ENCODE measurements around the gene DDX42. TPM values are rescaled to one million over a fixed set of nuclear protein-coding genes. Genes with fewer than 3 reads are reported as not detected.
"Not testable (repeated sequence)": the region's sequence is repeated elsewhere in the genome, so short reads cannot be mapped to it uniquely, and the experiment has no call there.

Gene DDX42
- total RNA-seq, 2 donors from 2014 or later = 71.0 to 105 TPM

DNA sequence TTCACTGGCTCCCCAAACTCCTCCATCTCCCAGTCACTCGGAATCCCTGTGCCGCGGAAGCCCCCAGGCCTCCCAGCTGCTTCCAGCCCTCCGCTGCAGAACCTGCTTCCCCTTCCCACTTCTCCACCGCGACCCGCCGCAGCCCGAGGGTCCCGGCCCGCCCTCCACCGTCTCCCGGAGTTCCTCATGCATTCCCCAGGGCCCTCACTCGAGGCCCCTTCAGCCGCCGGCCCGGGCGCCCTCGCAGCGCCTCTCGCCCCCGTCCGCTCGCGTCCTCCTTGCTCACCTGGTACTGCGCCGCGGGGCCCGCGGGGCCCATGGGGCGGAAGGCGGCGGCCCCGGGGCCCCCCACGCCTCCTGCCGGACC, 68.2 kb downstream of the DDX42 start:
- Histone ChIP-seq H3K27ac (peak overlapping the region; percentile 84 to 94), H3K9me3 (no peaks in the 10 kb centered on the region), H3K4me1 (replicated peaks) (peaks cover 40% of the 10 kb centered on the region), H3K27me3 (replicated peaks; ENCODE audit: insufficient read depth) (no peaks in the 10 kb centered on the region), H3K36me3 (no peaks in the 10 kb centered on the region), H3K4me3 (peak overlapping the region; percentile 76 to 92)
- TF ChIP-seq POLR2A (IDR thresholded peaks at IDR 0.05) (no peak), POLR2AphosphoS5 (IDR thresholded peaks at IDR 0.05) (no peak)
- DNase-seq (ENCODE audit: low spot score) = peak; percentile 27
- WGBS = under 1% methylated on average over 36 of the region's 36 CpGs
- intact Hi-C loops (cut with DNase I) = loop anchor here (5.0 kb wide), 1 partner anchor 70 kb away; the partner anchor contains the start of genes CCDC47 and DDX42

DNA sequence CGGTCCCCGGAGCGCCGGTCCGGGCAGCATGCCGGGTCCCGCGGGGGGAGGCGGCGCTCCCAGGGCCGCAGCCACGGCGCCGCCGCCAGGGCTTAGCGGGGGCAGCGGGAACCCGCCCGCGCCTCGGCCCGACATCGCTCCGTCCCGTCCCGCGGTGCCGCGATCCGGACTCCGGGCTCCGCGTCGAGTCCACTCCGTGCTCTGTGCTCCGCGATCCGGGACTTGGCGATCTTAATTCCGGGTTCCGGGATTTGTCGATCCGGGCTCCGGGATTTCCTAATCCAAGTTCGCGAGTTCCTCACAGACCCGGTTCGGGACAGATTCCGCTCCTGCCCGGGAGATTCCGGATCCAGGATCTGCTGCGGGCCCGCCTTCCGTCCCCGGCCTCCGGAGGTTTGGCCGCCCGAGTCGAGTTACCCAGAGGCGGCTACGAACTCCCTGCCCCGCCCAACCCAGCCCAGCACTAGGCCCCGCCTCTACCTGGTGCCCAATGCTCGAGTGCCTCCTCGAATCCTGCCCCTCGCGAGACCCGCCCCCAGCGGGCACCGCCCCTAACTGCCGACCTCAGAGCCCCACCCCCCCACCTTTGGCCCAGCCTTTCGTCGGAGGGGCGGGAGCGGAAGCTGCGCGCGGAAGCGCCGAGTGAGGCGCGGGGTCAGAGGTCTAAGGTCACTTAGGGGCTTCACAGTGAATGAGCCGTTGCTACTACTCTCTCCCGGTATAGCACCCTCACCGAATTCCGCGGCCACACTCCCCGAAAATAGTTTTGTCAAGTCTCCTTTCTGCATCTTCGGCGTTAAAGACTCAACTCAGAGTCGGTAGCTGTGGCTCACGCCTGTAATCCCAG, 68.8 kb downstream of the DDX42 start, which contains the start of gene SMARCD2:
Gene SMARCD2 (minus strand): TSS at position 146 of the 847 bp plus-strand sequence. CDS start 11 bp downstream, at position 135.
- intact Hi-C loops (cut with DNase I) = loop anchor here (5.0 kb wide), 1 partner anchor 70 kb away; the partner anchor contains the start of genes CCDC47 and DDX42
- peak; percentile 98 for DNase-seq (ENCODE audit: low spot score)
- Histone ChIP-seq H3K27ac (peak within 1 kb of the TSS; percentile 84 to 94), H3K9me3 (no peaks in the 10 kb centered on the region), H3K4me1 (replicated peaks) (peaks cover 34% of the 10 kb centered on the region), H3K4me3 (peak within 1 kb of the TSS; percentile 76 to 92), H3K27me3 (replicated peaks; ENCODE audit: insufficient read depth) (no peaks in the 10 kb centered on the region), H3K36me3 (no peaks in the 10 kb centered on the region)
- under 1% methylated on average over 73 of the region's 92 CpGs for WGBS
- TF ChIP-seq, protein P1, sequence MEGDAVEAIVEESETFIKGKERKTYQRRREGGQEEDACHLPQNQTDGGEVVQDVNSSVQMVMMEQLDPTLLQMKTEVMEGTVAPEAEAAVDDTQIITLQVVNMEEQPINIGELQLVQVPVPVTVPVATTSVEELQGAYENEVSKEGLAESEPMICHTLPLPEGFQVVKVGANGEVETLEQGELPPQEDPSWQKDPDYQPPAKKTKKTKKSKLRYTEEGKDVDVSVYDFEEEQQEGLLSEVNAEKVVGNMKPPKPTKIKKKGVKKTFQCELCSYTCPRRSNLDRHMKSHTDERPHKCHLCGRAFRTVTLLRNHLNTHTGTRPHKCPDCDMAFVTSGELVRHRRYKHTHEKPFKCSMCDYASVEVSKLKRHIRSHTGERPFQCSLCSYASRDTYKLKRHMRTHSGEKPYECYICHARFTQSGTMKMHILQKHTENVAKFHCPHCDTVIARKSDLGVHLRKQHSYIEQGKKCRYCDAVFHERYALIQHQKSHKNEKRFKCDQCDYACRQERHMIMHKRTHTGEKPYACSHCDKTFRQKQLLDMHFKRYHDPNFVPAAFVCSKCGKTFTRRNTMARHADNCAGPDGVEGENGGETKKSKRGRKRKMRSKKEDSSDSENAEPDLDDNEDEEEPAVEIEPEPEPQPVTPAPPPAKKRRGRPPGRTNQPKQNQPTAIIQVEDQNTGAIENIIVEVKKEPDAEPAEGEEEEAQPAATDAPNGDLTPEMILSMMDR (IDR thresholded peaks at IDR 0.05) = peak in 2 of 4 experiments; percentile 15 to 27
- peak; percentile 94 for TF ChIP-seq POLR2AphosphoS5 (IDR thresholded peaks at IDR 0.05)
- TF ChIP-seq POLR2A (IDR thresholded peaks at IDR 0.05) = peak; percentile 78

DNA sequence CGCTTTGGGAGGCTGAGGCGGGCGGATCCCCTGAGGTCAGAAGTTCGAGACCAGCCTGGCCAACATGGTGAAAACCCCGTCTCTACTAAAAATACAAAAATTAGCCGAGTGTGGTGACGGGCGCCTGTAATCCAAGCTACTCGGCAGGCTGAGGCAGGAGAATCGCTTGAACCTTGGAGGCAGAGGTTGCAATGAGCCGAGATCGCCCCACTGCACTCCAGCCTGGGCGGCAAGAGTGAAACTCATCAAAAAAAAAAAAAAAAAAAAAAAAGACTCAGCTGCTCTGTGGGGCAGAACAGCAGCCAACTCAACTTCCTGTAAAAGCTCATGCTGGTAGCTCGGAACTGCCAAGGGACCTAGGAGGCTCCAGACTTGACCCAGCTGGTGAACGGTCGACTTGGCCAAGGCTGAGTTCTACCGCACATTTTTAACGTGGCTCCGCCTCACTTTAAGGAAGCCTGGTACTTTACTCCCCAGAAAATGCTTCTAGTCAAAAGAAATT, 69.5 kb downstream of the DDX42 start:
- peaks cover 27% of the 10 kb centered on the region for H3K4me1 ChIP-seq (replicated peaks)
- H3K4me3 ChIP-seq = peak overlapping the region; percentile 76 to 92
- 10% methylated on average over 19 of the region's 19 CpGs for WGBS
- peak; percentile 28 for DNase-seq (ENCODE audit: low spot score)
- not testable (repeated sequence) for H3K36me3 ChIP-seq; H3K9me3 ChIP-seq; H3K27me3 ChIP-seq (replicated peaks; ENCODE audit: insufficient read depth)
- intact Hi-C loops (cut with DNase I) = loop anchor here (5.0 kb wide), 1 partner anchor 71 kb away; the partner anchor contains the start of genes CCDC47 and DDX42
- H3K27ac ChIP-seq = peak overlapping the region; percentile 84 to 94

DNA sequence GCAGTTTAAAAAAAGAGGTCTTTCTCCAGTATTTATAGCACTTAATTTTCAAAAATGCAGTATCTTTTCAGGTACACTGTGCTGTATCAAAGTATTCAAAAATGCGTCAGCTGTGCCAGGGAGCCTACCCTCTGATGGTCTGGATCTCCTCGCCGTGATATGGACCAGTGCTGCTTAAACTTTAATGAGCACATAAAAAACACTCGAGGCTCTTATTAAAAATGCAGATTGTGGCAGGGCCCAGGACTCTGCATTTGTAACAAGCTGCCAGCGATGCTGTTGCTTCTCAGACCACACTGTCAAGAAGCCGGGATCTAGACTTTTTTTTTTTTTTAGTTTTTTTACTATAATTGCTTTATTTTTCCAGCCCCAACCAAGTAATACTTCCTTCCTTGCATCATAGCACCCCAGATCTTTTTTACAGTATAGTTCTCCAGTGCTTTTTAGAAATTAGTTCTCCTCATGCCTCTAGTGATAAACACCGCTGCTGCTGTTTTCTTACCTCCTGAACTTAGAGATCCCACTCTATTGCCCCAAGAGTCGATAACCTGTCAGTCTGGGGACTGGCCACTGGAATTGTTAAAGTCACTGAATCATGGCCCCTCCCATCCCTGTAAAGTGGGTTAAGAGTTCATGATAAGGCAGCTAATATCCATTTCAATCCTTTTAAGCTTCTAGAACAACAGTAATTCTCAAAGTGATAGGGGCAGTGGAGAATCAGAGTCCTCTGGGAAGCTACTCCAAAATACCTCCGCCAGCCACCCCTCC, 70.1 kb downstream of the DDX42 start:
- WGBS = 67% methylated on average over 9 of the region's 9 CpGs
- peak overlapping the region; percentile 84 to 94 for H3K27ac ChIP-seq
- H3K4me3 ChIP-seq = peak overlapping the region in 1 of 2 donors; percentile 76
- no peaks in the 10 kb centered on the region for H3K36me3 ChIP-seq
- DNase-seq (ENCODE audit: low spot score) = no peak
- H3K9me3 ChIP-seq = no peaks in the 10 kb centered on the region
- no peaks in the 10 kb centered on the region for H3K27me3 ChIP-seq (replicated peaks; ENCODE audit: insufficient read depth)
- intact Hi-C loops (cut with DNase I) = loop anchor here (5.0 kb wide), 1 partner anchor 72 kb away; the partner anchor contains the start of genes CCDC47 and DDX42
- H3K4me1 ChIP-seq (replicated peaks) = peaks cover 22% of the 10 kb centered on the region
- TF ChIP-seq POLR2AphosphoS5 (IDR thresholded peaks at IDR 0.05) = no peak
- TF ChIP-seq POLR2A (IDR thresholded peaks at IDR 0.05) = no peak
- TF ChIP-seq, protein P1 (IDR thresholded peaks at IDR 0.05) = no peak

DNA sequence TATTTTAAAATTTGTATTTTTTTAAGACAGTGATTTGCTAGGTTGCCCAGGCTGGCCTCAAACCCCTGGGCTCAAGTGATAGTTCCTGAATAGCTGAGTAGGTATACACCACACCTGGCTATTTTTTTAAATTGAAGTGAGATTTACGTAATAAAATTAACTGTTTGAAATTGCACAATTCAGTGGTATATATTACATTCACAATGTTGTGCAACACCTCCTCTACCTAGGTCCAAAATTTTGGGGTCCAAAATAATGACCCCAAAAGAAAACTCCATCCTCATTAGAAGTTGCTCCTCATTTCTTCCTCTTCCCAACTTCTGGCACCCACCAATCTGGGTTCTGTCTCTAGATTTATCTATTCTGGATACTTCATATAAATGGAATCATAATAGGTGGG, 71.5 kb downstream of the DDX42 start:
- Histone ChIP-seq H3K9me3 (no peaks in the 10 kb centered on the region), H3K4me3 (no peak overlapping the region), H3K27ac (no peak overlapping the region), H3K27me3 (replicated peaks; ENCODE audit: insufficient read depth) (no peaks in the 10 kb centered on the region), H3K4me1 (replicated peaks) (peaks cover 9% of the 10 kb centered on the region), H3K36me3 (no peaks in the 10 kb centered on the region)
- no peak for DNase-seq (ENCODE audit: low spot score)
- 33% methylated on average over 1 of the region's 1 CpG for WGBS
- intact Hi-C loops (cut with DNase I) = loop anchor here (5.0 kb wide), 1 partner anchor 223 kb away; the partner anchor contains the start of gene MAP3K3
- TF ChIP-seq, protein P1 (IDR thresholded peaks at IDR 0.05) = no peak
- no peak for TF ChIP-seq POLR2A (IDR thresholded peaks at IDR 0.05)
- TF ChIP-seq POLR2AphosphoS5 (IDR thresholded peaks at IDR 0.05) = no peak

All from prostate gland (tissue), 2 donors.